GM12878 (cell line): Measurements from ENCODE around the gene USP10. TPM values are rescaled to one million over a fixed set of nuclear protein-coding genes. Genes with fewer than 3 reads are reported as not detected.

Experiments used
- ATAC-seq: fragments of 200-7000 bp; cut with Tn5 transposase; 3 replicates; pipeline ENCODE4 v1.9.1; 2020; ENCODE audit warnings: mild to moderate bottlenecking, moderate library complexity
- BruUV-seq: library from RNA; stranded (reverse); fragments of 400-500 nt; replicated peaks from 2 replicates; lab custom pipeline; 2021; lab: Mats Ljungman, UMichigan
- CTCF ChIA-PET: fragments of 300-600 bp; sonication (Branson Sonifier 250); formaldehyde crosslinking; extraction: SDS; loops from one replicate; lab custom pipeline; 2021; ENCODE audit warnings: inconsistent platforms; lab: Yijun Ruan, JAX
- POLR2A ChIA-PET: fragments of 350-600 bp; formaldehyde crosslinking; extraction: SDS; loops from one replicate; lab custom pipeline; 2021; ENCODE audit warnings: inconsistent platforms; lab: Charles Lee
- RAD21 ChIA-PET: fragments of 300-600 bp; sonication (Branson Sonifier 250); formaldehyde crosslinking; loops from one replicate; lab custom pipeline; 2023; ENCODE audit warnings: antibody characterized with exemption; ENCODE audit not compliant: unreplicated experiment; lab: Charles Lee
- SMC1A ChIA-PET: fragments of 300-600 bp; sonication (Branson Sonifier 250); formaldehyde crosslinking; loops from one replicate; lab custom pipeline; 2023; ENCODE audit not compliant: unreplicated experiment, uncharacterized antibody; lab: Charles Lee
- DNase-seq: peaks from one replicate; pipeline ENCODE4 v3.0.0-alpha.2; 2011; ENCODE audit warnings: low read depth, low spot score
- FAIRE-seq: peaks from 3 replicates; lab custom pipeline; 2011; peaks lifted over from hg19 to GRCh38; lab: Jason Lieb, UNC
- H2AFZ ChIP-seq: 2 replicates; pipeline ENCODE4 v1.6.0; 2011; ENCODE audit warnings: low read depth, low read length, control low read depth; ENCODE audit not compliant: control insufficient read depth
- H3K27ac ChIP-seq: 2 replicates; pipeline ENCODE4 v1.5.1; 2011; ENCODE audit warnings: control low read depth; ENCODE audit not compliant: control insufficient read depth, insufficient read depth
- H3K27me3 ChIP-seq, 2 experiments: replicated peaks in 1 of 2; 2 replicates each; pipeline versions ENCODE4 v1.6.0 to v1.6.1; 2011; ENCODE audit warnings: low read length in 1 of 2; ENCODE audit not compliant: control insufficient read depth in 2 of 2, insufficient read depth in 2 of 2
- H3K36me3 ChIP-seq, 2 experiments: 2 replicates each; pipeline ENCODE4 v1.5.1; 2011; ENCODE audit warnings: low read length in 1 of 2; ENCODE audit not compliant: control insufficient read depth in 2 of 2, insufficient read depth in 2 of 2
- H3K4me1 ChIP-seq: 2 replicates; pipeline ENCODE4 v1.6.1; 2011; ENCODE audit warnings: mild to moderate bottlenecking, low read length, moderate library complexity, mixed read lengths; ENCODE audit not compliant: control insufficient read depth, insufficient read depth
- H3K4me2 ChIP-seq: 2 replicates; pipeline ENCODE4 v1.6.0; 2011; ENCODE audit warnings: control low read depth; ENCODE audit not compliant: control insufficient read depth, insufficient read depth
- H3K4me3 ChIP-seq: fragments of 200-600 bp; sonication (generic); 2 replicates; pipeline ENCODE4 v1.5.1; 2016
- H3K79me2 ChIP-seq: 2 replicates; pipeline ENCODE4 v1.6.0; 2011; ENCODE audit warnings: low read length; ENCODE audit not compliant: control insufficient read depth, insufficient read depth
- H3K9ac ChIP-seq: 2 replicates; pipeline ENCODE4 v1.8.0; 2011; ENCODE audit warnings: low read length, control low read depth, mixed read lengths; ENCODE audit not compliant: control insufficient read depth, insufficient read depth
- H3K9me3 ChIP-seq: replicated peaks from 3 replicates; pipeline ENCODE4 v1.5.1; 2011; ENCODE audit warnings: mild to moderate bottlenecking, low read length; ENCODE audit not compliant: control insufficient read depth, insufficient read depth
- H4K20me1 ChIP-seq: 2 replicates; pipeline ENCODE4 v1.6.0; 2011; ENCODE audit not compliant: control insufficient read depth, insufficient read depth
- BMI1 ChIP-seq: fragments of 450-650 bp; IDR thresholded peaks from 2 replicates; pipeline ENCODE4 v1.6.1; 2016; ENCODE audit warnings: mild to moderate bottlenecking, moderate library complexity, borderline replicate concordance
- IKZF1 ChIP-seq: fragments of 450-650 bp; conservative IDR thresholded peaks from 2 replicates; pipeline ENCODE4 v1.6.1; 2017; ENCODE audit warnings: antibody characterized with exemption, mild to moderate bottlenecking
- MTA2 ChIP-seq: fragments of 450-650 bp; IDR thresholded peaks from 2 replicates; pipeline ENCODE4 v1.6.1; 2016; ENCODE audit warnings: low read depth, mild to moderate bottlenecking, moderate library complexity
- NFYA ChIP-seq: IDR thresholded peaks from 2 replicates; pipeline ENCODE4 v1.6.1; 2011; ENCODE audit warnings: low read depth, mild to moderate bottlenecking, low read length, improper control_type of control experiment, borderline replicate concordance
- PAX8 ChIP-seq: fragments of 450-650 bp; IDR thresholded peaks from 2 replicates; pipeline ENCODE4 v1.6.1; 2017; ENCODE audit warnings: mild to moderate bottlenecking, moderate library complexity
- PML ChIP-seq: IDR thresholded peaks from 2 replicates; pipeline ENCODE4 v1.6.1; 2012; ENCODE audit warnings: low read length, inconsistent platforms
- POLR2AphosphoS5 ChIP-seq: IDR thresholded peaks from 2 replicates; pipeline ENCODE4 v1.6.1; 2011; ENCODE audit warnings: mild to moderate bottlenecking, low read length, inconsistent platforms
- RFX5 ChIP-seq: IDR thresholded peaks from 2 replicates; pipeline ENCODE4 v1.6.1; 2011; ENCODE audit warnings: low read depth, low read length, improper control_type of control experiment
- STAT3 ChIP-seq: IDR thresholded peaks from 2 replicates; pipeline ENCODE4 v1.6.1; 2011; ENCODE audit warnings: low read depth, low read length, improper control_type of control experiment
- TCF12 ChIP-seq: IDR thresholded peaks from 2 replicates; pipeline ENCODE4 v1.6.1; 2011; ENCODE audit warnings: low read depth, mild to moderate bottlenecking, low read length
- USF2 ChIP-seq: IDR thresholded peaks from 2 replicates; pipeline ENCODE4 v1.6.1; 2011; ENCODE audit warnings: low read depth, low read length, improper control_type of control experiment, borderline replicate concordance
- YBX1 ChIP-seq: fragments of 450-650 bp; IDR thresholded peaks from 2 replicates; pipeline ENCODE4 v1.6.1; 2016; ENCODE audit warnings: antibody characterized with exemption
- WGBS: methylation state at CpG from one replicate; pipeline ENCODE4 v1.1.6; 2016; ENCODE audit warnings: low lambda C conversion rate; ENCODE audit not compliant: insufficient replicate concordance, insufficient coverage; ENCODE audit errors: missing lambda C conversion rate; 5-methylcytosine and 5-hydroxymethylcytosine counted together
- in situ Hi-C: fragments of 300-500 bp; cut with MboI; formaldehyde crosslinking; loops from 9 replicates; pipeline ENCODE4 v1.14.3; 2018; ENCODE audit warnings: mixed read lengths
- intact Hi-C: fragments of 100-400 bp; cut with micrococcal nuclease; formaldehyde crosslinking; loops from one replicate; pipeline ENCODE4 v1.14.2; 2022; ENCODE audit not compliant: unreplicated experiment
- polyA plus RNA-seq, 11 experiments: library from polyadenylated mRNA; depleted of rRNA in 4 of 11; unstranded in 6 of 11; stranded (reverse) in 5 of 11; fragments of >200 nt; fragmentation: Nextera tagmentation in 4 of 11; fragmentation: Illumina TruSeq in 1 of 11; extraction: Ambion mirVana in 4 of 11; extraction: Trizol in 1 of 11; gene quantifications; 1 replicate in 1 of 11; 2 replicates in 10 of 11; pipeline versions ENCODE4 v1.2.1 to v1.2.3, GENCODE V29; 2011 to 2016; ENCODE audit warnings: inconsistent platforms in 2 of 11, missing spikeins in 2 of 11, low read depth in 1 of 11
- total RNA-seq, 4 experiments: library from RNA; depleted of rRNA in 3 of 4; stranded (reverse); fragments of >200 nt in 3 of 4; fragmentation: Illumina TruSeq in 1 of 4; extraction: Trizol in 1 of 4; gene quantifications; 2 replicates each; pipeline versions ENCODE4 v1.2.1 to v1.2.3, GENCODE V29; 2013 to 2021
- TF ChIP-seq, protein P1 (sequence below): fragments of 450-650 bp; IDR thresholded peaks from 2 replicates; pipeline ENCODE4 v1.6.1; 2016; ENCODE audit warnings: mild to moderate bottlenecking
- TF ChIP-seq, protein P2 (sequence below): fragments of 450-650 bp; formaldehyde crosslinking; IDR thresholded peaks from 2 replicates; pipeline ENCODE4 v1.4.0; 2020; ENCODE audit warnings: mild to moderate bottlenecking, moderate library complexity

The USP10 gene
- total and polyA plus RNA-seq, 10 of the 15 experiments (the other 5 are each of a cell fraction or from before 2014, with no cell fraction given), result 46.1 to 160 (median 105) TPM

- TF ChIP-seq NFYA, result no peak
- TF ChIP-seq RFX5, result no peak
- no peak for TF ChIP-seq POLR2AphosphoS5
- TF ChIP-seq, protein P1, sequence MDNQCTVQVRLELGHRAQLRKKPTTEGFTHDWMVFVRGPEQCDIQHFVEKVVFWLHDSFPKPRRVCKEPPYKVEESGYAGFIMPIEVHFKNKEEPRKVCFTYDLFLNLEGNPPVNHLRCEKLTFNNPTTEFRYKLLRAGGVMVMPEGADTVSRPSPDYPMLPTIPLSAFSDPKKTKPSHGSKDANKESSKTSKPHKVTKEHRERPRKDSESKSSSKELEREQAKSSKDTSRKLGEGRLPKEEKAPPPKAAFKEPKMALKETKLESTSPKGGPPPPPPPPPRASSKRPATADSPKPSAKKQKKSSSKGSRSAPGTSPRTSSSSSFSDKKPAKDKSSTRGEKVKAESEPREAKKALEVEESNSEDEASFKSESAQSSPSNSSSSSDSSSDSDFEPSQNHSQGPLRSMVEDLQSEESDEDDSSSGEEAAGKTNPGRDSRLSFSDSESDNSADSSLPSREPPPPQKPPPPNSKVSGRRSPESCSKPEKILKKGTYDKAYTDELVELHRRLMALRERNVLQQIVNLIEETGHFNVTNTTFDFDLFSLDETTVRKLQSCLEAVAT, result no peak
- no peak for TF ChIP-seq PML
- no peak for TF ChIP-seq USF2
- TF ChIP-seq BMI1, result no peak
- TF ChIP-seq YBX1, result no peak
- no peak for TF ChIP-seq STAT3
- no peak for TF ChIP-seq IKZF1
- TF ChIP-seq TCF12, result no peak
- TF ChIP-seq PAX8, result no peak
- TF ChIP-seq MTA2, result no peak
- TF ChIP-seq, protein P2, sequence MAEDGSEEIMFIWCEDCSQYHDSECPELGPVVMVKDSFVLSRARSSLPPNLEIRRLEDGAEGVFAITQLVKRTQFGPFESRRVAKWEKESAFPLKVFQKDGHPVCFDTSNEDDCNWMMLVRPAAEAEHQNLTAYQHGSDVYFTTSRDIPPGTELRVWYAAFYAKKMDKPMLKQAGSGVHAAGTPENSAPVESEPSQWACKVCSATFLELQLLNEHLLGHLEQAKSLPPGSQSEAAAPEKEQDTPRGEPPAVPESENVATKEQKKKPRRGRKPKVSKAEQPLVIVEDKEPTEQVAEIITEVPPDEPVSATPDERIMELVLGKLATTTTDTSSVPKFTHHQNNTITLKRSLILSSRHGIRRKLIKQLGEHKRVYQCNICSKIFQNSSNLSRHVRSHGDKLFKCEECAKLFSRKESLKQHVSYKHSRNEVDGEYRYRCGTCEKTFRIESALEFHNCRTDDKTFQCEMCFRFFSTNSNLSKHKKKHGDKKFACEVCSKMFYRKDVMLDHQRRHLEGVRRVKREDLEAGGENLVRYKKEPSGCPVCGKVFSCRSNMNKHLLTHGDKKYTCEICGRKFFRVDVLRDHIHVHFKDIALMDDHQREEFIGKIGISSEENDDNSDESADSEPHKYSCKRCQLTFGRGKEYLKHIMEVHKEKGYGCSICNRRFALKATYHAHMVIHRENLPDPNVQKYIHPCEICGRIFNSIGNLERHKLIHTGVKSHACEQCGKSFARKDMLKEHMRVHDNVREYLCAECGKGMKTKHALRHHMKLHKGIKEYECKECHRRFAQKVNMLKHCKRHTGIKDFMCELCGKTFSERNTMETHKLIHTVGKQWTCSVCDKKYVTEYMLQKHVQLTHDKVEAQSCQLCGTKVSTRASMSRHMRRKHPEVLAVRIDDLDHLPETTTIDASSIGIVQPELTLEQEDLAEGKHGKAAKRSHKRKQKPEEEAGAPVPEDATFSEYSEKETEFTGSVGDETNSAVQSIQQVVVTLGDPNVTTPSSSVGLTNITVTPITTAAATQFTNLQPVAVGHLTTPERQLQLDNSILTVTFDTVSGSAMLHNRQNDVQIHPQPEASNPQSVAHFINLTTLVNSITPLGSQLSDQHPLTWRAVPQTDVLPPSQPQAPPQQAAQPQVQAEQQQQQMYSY (CRISPR knock-in tag), result no peak
- H3K9me3 ChIP-seq, result no peaks in the 10 kb centered on the region; the same call in 2 of the 3 replicates
- no peak overlapping the region for H3K4me2 ChIP-seq
- no peaks in the 10 kb centered on the region for H4K20me1 ChIP-seq
- ATAC-seq (no peak), FAIRE-seq (no peak), DNase-seq (no peak)
- no peak overlapping the region for H2AFZ ChIP-seq
- 45% methylated on average over 2 of the region's 2 CpGs for WGBS
- H3K79me2 ChIP-seq, result no peaks in the 10 kb centered on the region
- SMC1A ChIA-PET, result interaction anchor here (1.0 kb wide), 1 partner anchor 57 kb away, joined by 3 read pairs; no protein-coding TSS in a partner anchor
- in situ Hi-C loops, result no loop called here
- H3K9ac ChIP-seq, result no peak overlapping the region
- no peak overlapping the region for H3K27ac ChIP-seq
- intact Hi-C loops, result no loop called here
- peaks cover 13% of the 10 kb centered on the region for H3K4me1 ChIP-seq
- H3K36me3 ChIP-seq, result no peaks in the 10 kb centered on the region
- RAD21 ChIA-PET, result no interaction called here
- CTCF ChIA-PET, result no interaction called here
- POLR2A ChIA-PET, result no interaction called here
- no peak overlapping the region for H3K4me3 ChIP-seq
- peaks cover 0 to 4% of the 10 kb centered on the region in 2 experiments; a peak in 2 of 4 replicates for H3K27me3 ChIP-seq
- BruUV-seq, result no TSS peak
Measured at GRCh38 chr16:84811529-84811928, 111.7 kb downstream of the USP10 start.
